Keratinocyte (primary cell): Measurements from ENCODE around the gene PPP1R13L. TPM values are rescaled to one million over a fixed set of nuclear protein-coding genes. Genes with fewer than 3 reads are reported as not detected.
"Not testable (repeated sequence)": the region's sequence is repeated elsewhere in the genome, so short reads cannot be mapped to it uniquely, and the experiment has no call there.

Source experiments
- DNase-seq: peaks from one replicate; pipeline ENCODE4 v3.0.0-alpha.2; 2011; ENCODE audit warnings: low read depth, missing footprints, low spot score
- FAIRE-seq: peaks from 2 replicates; lab custom pipeline; 2011; peaks lifted over from hg19 to GRCh38; lab: Jason Lieb, UNC
- H2AFZ ChIP-seq: 2 replicates; pipeline ENCODE4 v1.6.0; 2012; ENCODE audit warnings: low read length, control low read depth, inconsistent platforms; ENCODE audit not compliant: control insufficient read depth
- H3K27ac ChIP-seq: 2 replicates; pipeline ENCODE4 v1.5.1; 2011; ENCODE audit warnings: low read length; ENCODE audit not compliant: control insufficient read depth, insufficient read depth
- H3K27me3 ChIP-seq: 3 replicates; pipeline ENCODE4 v1.6.0; 2011; ENCODE audit warnings: low read length; ENCODE audit not compliant: control insufficient read depth, insufficient read depth; ENCODE audit errors: extremely low read depth
- H3K36me3 ChIP-seq, 2 experiments: 2 replicates in 1 of 2; 3 replicates in 1 of 2; pipeline ENCODE4 v1.5.1; 2011; ENCODE audit warnings: low read length in 2 of 2, mild to moderate bottlenecking in 1 of 2; ENCODE audit not compliant: control insufficient read depth in 2 of 2, insufficient read depth in 2 of 2; ENCODE audit errors: extremely low read depth in 1 of 2
- H3K4me1 ChIP-seq: 3 replicates; pipeline ENCODE4 v1.5.1; 2011; ENCODE audit warnings: low read length; ENCODE audit not compliant: control insufficient read depth, insufficient read depth; ENCODE audit errors: extremely low read depth
- H3K4me2 ChIP-seq: 3 replicates; pipeline ENCODE4 v1.6.0; 2011; ENCODE audit warnings: low read depth, low read length; ENCODE audit not compliant: control insufficient read depth, insufficient read depth; ENCODE audit errors: extremely low read depth
- H3K4me3 ChIP-seq, 3 experiments: fragments of 200-600 bp in 1 of 3; sonication (generic) in 1 of 3; 2 replicates in 2 of 3; 3 replicates in 1 of 3; pipeline ENCODE4 v1.5.1; 2011 to 2016; ENCODE audit warnings: low read length in 3 of 3, mild to moderate bottlenecking in 3 of 3, control low read depth in 2 of 3, inconsistent platforms in 1 of 3, low read depth in 1 of 3, mixed read lengths in 1 of 3, mixed run types in 1 of 3, moderate library complexity in 1 of 3; ENCODE audit not compliant: control insufficient read depth in 2 of 3, insufficient read depth in 2 of 3; ENCODE audit errors: extremely low read depth in 1 of 3
- H3K79me2 ChIP-seq: 2 replicates; pipeline ENCODE4 v1.6.0; 2012; ENCODE audit warnings: low read length; ENCODE audit not compliant: control insufficient read depth, insufficient read depth
- H3K9ac ChIP-seq: 3 replicates; pipeline ENCODE4 v1.6.0; 2011; ENCODE audit warnings: low read length; ENCODE audit not compliant: control insufficient read depth, insufficient read depth; ENCODE audit errors: extremely low read depth
- H3K9me1 ChIP-seq: 3 replicates; pipeline ENCODE4 v1.6.0; 2011; ENCODE audit warnings: low read length; ENCODE audit not compliant: control insufficient read depth, insufficient read depth; ENCODE audit errors: extremely low read depth
- H3K9me3 ChIP-seq: 2 replicates; pipeline ENCODE4 v1.5.1; 2012; ENCODE audit warnings: low read depth, low read length; ENCODE audit not compliant: control insufficient read depth
- H4K20me1 ChIP-seq: 3 replicates; pipeline ENCODE4 v1.6.0; 2011; ENCODE audit warnings: low read length; ENCODE audit not compliant: control insufficient read depth, insufficient read depth; ENCODE audit errors: extremely low read depth
- EZH2 ChIP-seq: IDR thresholded peaks from one replicate; pipeline ENCODE4 v1.6.1; 2012; ENCODE audit warnings: inconsistent platforms, mild to moderate bottlenecking, low read length, moderate library complexity
- dilution Hi-C: fragments of 300-500 bp; cut with MboI; formaldehyde crosslinking; loops from one replicate; pipeline ENCODE4 v1.7.0; 2020; ENCODE audit warnings: low sequenced_read_pairs; ENCODE audit not compliant: extremely low pct_ligation_motif_present
- polyA plus RNA-seq, 5 experiments: library from polyadenylated mRNA; depleted of rRNA in 3 of 5; stranded (reverse) in 3 of 5; stranded (forward) in 1 of 5; unstranded in 1 of 5; fragments of >200 nt; gene quantifications; 1 replicate in 1 of 5; 2 replicates in 3 of 5; 3 replicates in 1 of 5; pipeline versions ENCODE4 v1.2.1 to v1.2.3, GENCODE V29; 2011 to 2012; ENCODE audit warnings: missing spikeins in 2 of 5, low read depth in 1 of 5, low replicate concordance in 1 of 5
- TF ChIP-seq, protein P1 (sequence below), 3 experiments: IDR thresholded peaks in 1 of 3; conservative IDR thresholded peaks in 1 of 3; optimal IDR thresholded peaks in 1 of 3; 2 replicates in 2 of 3; 3 replicates in 1 of 3; pipeline versions ENCODE3 to v1.5.1; 2011; ENCODE audit warnings: low read length in 3 of 3, mild to moderate bottlenecking in 3 of 3, moderate library complexity in 2 of 3, control low read depth in 1 of 3, inconsistent platforms in 1 of 3; ENCODE audit not compliant: insufficient read depth in 2 of 3; ENCODE audit errors: extremely low read depth in 1 of 3

PPP1R13L gene
- polyA plus RNA-seq, 1 donor (not counting 4 experiments of a cell fraction or from before 2014, with no cell fraction given), result 31.2 TPM

DNA sequence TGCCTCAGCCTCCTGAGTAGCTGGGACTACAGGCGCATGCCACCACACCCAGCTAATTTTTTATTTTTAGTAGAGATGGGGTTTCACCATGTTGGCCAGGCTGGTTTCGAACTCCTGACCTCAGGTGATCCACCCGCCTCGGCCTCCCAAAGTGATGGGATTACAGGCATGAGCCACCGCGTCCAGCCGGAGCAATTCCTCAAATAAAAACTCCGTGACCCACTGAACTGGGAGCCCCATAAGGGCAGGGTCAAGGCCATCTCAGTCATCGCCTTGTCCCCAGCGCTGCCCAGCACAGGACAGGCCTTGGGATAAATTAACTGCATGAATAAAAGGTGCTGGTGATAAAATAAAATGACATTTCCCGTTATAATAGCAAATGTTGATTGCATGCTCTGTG is 25.0 kb upstream of the PPP1R13L start:
- H3K27ac ChIP-seq, dilution Hi-C loops: not testable (repeated sequence)

DNA sequence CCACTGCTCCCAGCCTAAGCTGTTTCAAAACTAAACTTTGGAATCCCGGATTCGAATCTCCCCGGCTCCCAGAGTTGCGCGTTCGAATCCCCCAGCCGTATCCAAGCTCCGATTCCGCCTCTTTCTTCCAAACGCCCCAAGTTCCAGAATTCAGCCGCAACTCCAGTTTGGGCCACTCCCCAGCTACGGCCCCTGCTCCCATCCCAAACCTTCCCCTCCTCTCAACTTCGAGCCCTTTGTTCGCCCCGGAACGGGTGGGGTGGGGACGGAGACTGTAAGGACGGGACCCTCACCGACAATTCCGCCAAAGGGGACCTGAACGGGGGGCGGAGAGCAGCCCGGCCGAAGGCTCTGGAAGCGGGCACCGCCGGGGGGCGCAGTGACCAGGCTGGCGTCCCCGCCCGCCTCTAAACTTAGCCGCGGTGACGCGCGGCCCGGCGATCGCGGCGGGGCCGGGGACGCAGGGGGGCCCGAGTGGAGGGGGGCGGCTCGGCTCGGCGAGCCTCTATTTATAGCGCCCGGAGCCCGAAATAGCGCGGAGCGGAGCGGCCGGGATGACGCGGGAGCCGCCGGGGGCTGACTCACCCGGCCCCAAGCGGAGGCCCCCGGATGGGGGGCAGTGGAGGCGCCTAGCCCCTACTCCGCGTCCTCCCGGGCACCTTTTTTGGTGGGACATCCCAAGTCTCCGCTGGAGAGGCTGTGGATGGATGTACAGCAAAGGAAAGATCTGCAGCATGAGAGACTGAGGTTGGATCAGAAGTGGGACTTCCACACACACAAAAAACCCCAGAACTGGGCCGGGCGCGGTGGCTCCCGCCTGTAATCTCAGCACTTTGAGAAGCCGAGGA is 23.7 kb upstream of the PPP1R13L start:
- H3K27ac ChIP-seq, result peak overlapping the region; percentile 33
- dilution Hi-C loops, result no loop called here

More for the DNA sequence above, 25.0 kb upstream of the PPP1R13L start:
- H3K9me1 ChIP-seq, H3K4me2 ChIP-seq, H4K20me1 ChIP-seq, DNase-seq, H3K79me2 ChIP-seq, H3K27me3 ChIP-seq, H3K36me3 ChIP-seq, H3K9ac ChIP-seq, H3K9me3 ChIP-seq, H3K4me3 ChIP-seq, FAIRE-seq, H2AFZ ChIP-seq: not testable (repeated sequence)
- H3K4me1 ChIP-seq, result peaks cover 29% of the 10 kb centered on the region

More for the DNA sequence above, 23.7 kb upstream of the PPP1R13L start:
- no peaks in the 10 kb centered on the region for H3K79me2 ChIP-seq
- peak overlapping the region; percentile 70 for H3K9ac ChIP-seq
- TF ChIP-seq, protein P1, sequence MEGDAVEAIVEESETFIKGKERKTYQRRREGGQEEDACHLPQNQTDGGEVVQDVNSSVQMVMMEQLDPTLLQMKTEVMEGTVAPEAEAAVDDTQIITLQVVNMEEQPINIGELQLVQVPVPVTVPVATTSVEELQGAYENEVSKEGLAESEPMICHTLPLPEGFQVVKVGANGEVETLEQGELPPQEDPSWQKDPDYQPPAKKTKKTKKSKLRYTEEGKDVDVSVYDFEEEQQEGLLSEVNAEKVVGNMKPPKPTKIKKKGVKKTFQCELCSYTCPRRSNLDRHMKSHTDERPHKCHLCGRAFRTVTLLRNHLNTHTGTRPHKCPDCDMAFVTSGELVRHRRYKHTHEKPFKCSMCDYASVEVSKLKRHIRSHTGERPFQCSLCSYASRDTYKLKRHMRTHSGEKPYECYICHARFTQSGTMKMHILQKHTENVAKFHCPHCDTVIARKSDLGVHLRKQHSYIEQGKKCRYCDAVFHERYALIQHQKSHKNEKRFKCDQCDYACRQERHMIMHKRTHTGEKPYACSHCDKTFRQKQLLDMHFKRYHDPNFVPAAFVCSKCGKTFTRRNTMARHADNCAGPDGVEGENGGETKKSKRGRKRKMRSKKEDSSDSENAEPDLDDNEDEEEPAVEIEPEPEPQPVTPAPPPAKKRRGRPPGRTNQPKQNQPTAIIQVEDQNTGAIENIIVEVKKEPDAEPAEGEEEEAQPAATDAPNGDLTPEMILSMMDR (optimal IDR thresholded peaks at IDR 0.05 in 1 of 3, IDR thresholded peaks at IDR 0.05 in 1 of 3, conservative IDR thresholded peaks at IDR 0.05 in 1 of 3; ENCODE audit: extremely low read depth in 1 of 3, insufficient read depth in 2 of 3, low read length in 3 of 3), result peak in 2 of 3 experiments; percentile 28 to 44
- no peak for TF ChIP-seq EZH2
- peak overlapping the region; percentile 21 to 47 (median 40) for H3K4me3 ChIP-seq
- FAIRE-seq, result no peak
- H4K20me1 ChIP-seq, result no peaks in the 10 kb centered on the region
- H3K4me1 ChIP-seq, result peaks cover 38% of the 10 kb centered on the region
- H3K4me2 ChIP-seq, result peak overlapping the region; percentile 67
- H2AFZ ChIP-seq, result peak overlapping the region; percentile 61
- H3K9me1 ChIP-seq, result no peaks in the 10 kb centered on the region
- no peaks in the 10 kb centered on the region for H3K36me3 ChIP-seq
- H3K27me3 ChIP-seq, result no peaks in the 10 kb centered on the region
- no peak for DNase-seq
- no peaks in the 10 kb centered on the region for H3K9me3 ChIP-seq
